ENCODE data around the gene CACNA1B. TPM values are rescaled to one million over a fixed set of nuclear protein-coding genes. Genes with fewer than 3 reads are reported as not detected.

The CACNA1B gene
- total RNA-seq, 1 experiment from 2014 or later = 7.8 TPM

GRCh38 chr9:138111607-138112006 lies 234.0 kb downstream of the CACNA1B start:
- Histone ChIP-seq H2AK5ac (ENCODE audit: insufficient read length, low read length) (no peak overlapping the region), H3K56ac (ENCODE audit: insufficient read length, low read depth, low read length) (no peak overlapping the region), H3K4ac (ENCODE audit: low read depth, low read length) (no peak overlapping the region), H4K5ac (ENCODE audit: insufficient read length, low read depth, low read length) (no peak overlapping the region), H3K23me2 (ENCODE audit: insufficient read length, low read depth, low read length, poor library complexity, severe bottlenecking) (no peaks in the 10 kb centered on the region), H3K27ac (ENCODE audit: insufficient read length, low read depth, low read length) (no peak overlapping the region), H3K27me3 (ENCODE audit: insufficient read depth, low read length) (no peaks in the 10 kb centered on the region), H2BK120ac (ENCODE audit: low read depth, low read length, poor library complexity, severe bottlenecking) (no peak overlapping the region), H2BK12ac (ENCODE audit: insufficient read length, low read depth, low read length) (no peak overlapping the region), H3K79me1 (ENCODE audit: insufficient read depth, low read depth, low read length, poor library complexity, severe bottlenecking) (no peaks in the 10 kb centered on the region), H3K4me1 (ENCODE audit: insufficient read depth, low read length) (no peaks in the 10 kb centered on the region), H3K14ac (ENCODE audit: insufficient read depth, low read length) (no peak overlapping the region), H3T11ph (ENCODE audit: low read length) (no peak overlapping the region), H2BK20ac (ENCODE audit: low read depth, low read length, poor library complexity, severe bottlenecking) (no peak overlapping the region), H4K91ac (ENCODE audit: insufficient read length, low read depth, low read length) (no peak overlapping the region), H3K79me2 (ENCODE audit: insufficient read depth, low read length) (no peaks in the 10 kb centered on the region), H3K23ac (ENCODE audit: insufficient read length, low read depth, low read length) (no peak overlapping the region), H3K9ac (ENCODE audit: extremely low read depth, insufficient read length, low read length) (no peak overlapping the region), H4K8ac (replicated peaks; ENCODE audit: insufficient read length, low read depth, low read length) (no peak overlapping the region), H3K9me3 (ENCODE audit: control insufficient read depth, low read depth, low read length) (peaks cover 3% of the 10 kb centered on the region), H3K18ac (ENCODE audit: insufficient read length, low read depth, low read length) (no peak overlapping the region), H3K4me2 (ENCODE audit: insufficient read depth, insufficient read length, low read length) (no peak overlapping the region), H2BK5ac (ENCODE audit: insufficient read length, low read length) (no peak overlapping the region), H4K20me1 (ENCODE audit: control insufficient read depth, insufficient read depth, insufficient read length) (no peaks in the 10 kb centered on the region), H2BK15ac (ENCODE audit: low read depth, low read length) (no peak overlapping the region), H2AFZ (ENCODE audit: low read length) (no peak overlapping the region)
- H3K27me3 Mint-ChIP-seq (ENCODE audit: low read depth) = peaks cover 13% of the 10 kb centered on the region
- H3K4me3 Mint-ChIP-seq = no peak overlapping the region
- no peaks in the 10 kb centered on the region for H3K4me1 Mint-ChIP-seq
- peaks cover 12 to 41% (median 19%) of the 10 kb centered on the region in 3 experiments for H3K36me3 Mint-ChIP-seq (ENCODE audit: insufficient read depth in 1 of 3, low read depth in 3 of 3)
- peaks cover 31 to 82% of the 10 kb centered on the region in 2 experiments for H3K9me3 Mint-ChIP-seq
- no peak for DNase-seq
- no CpG with 5 or more reads among the region's 9 CpGs for WGBS (ENCODE audit: extremely low coverage, insufficient read length, low lambda C conversion rate)
- no peak overlapping the region for H3K27ac Mint-ChIP-seq
- no peak for TF ChIP-seq CTCF (conservative IDR thresholded peaks at IDR 0.05)
